GM23338 (cell line): ENCODE results near the gene IL17RB. TPM values are rescaled to one million over a fixed set of nuclear protein-coding genes. Genes with fewer than 3 reads are reported as not detected.

ENCODE experiments used
- EZH2 ChIP-seq: fragments of 200-600 bp; sonication (generic); IDR thresholded peaks from one replicate; pipeline ENCODE4 v1.8.0; 2017; ENCODE audit warnings: antibody characterized with exemption, mild to moderate bottlenecking, low read depth; ENCODE audit not compliant: unreplicated experiment
- JUNB ChIP-seq: IDR thresholded peaks from one replicate; pipeline ENCODE4 v1.6.1; 2016; ENCODE audit warnings: antibody characterized with exemption; ENCODE audit not compliant: unreplicated experiment
- REST ChIP-seq: IDR thresholded peaks from one replicate; pipeline ENCODE4 v1.6.1; 2018; ENCODE audit warnings: antibody characterized with exemption; ENCODE audit not compliant: unreplicated experiment
- STAT1 ChIP-seq: IDR thresholded peaks from one replicate; pipeline ENCODE4 v1.6.1; 2016; ENCODE audit warnings: antibody characterized with exemption; ENCODE audit not compliant: unreplicated experiment
- ZNF331 ChIP-seq: fragments of 250-450 bp; sonication (Bioruptor Pico); IDR thresholded peaks from 2 replicates; pipeline ENCODE4 v1.5.0; 2020; ENCODE audit warnings: low read depth, mild to moderate bottlenecking, moderate library complexity
- polyA plus RNA-seq: library from polyadenylated mRNA; unstranded; fragments of >200 nt; fragmentation: Nextera tagmentation; extraction: Ambion mirVana; gene quantifications from 2 replicates; pipeline ENCODE4 v1.2.1, GENCODE V29; 2016
- total RNA-seq: library from RNA; depleted of rRNA; stranded (reverse); fragments of >200 nt; shearing (Covaris generic); gene quantifications from 2 replicates; pipeline ENCODE4 v1.2.3, GENCODE V29; 2014
- TF ChIP-seq, protein P1 (sequence below): fragments of 250-450 bp; sonication (Bioruptor Pico); IDR thresholded peaks from 2 replicates; pipeline ENCODE4 v1.5.0; 2020; ENCODE audit warnings: mild to moderate bottlenecking, moderate library complexity

Gene IL17RB
- total and polyA plus RNA-seq, 2 experiments from 2014 or later, result 5.7 to 6.9 TPM

DNA sequence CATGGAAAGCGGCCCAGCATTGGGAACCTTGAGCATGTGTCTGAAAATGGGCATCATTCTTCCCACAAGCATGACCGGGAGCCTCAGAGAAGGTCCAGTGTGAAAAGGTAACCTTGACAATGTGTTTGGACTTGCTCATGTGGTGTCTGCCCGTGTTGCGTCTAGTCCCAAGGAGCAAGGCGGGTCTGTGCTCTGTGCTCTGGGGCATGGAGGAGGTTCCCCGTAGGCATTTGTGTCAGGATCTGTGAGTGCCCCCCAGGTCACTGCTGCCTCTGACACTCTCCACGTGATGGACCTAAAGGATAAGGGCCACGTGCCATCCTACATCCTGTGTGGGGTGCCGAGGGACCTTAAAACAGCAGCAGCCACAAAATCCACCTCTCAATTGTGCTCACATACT lies 45.0 kb upstream of the IL17RB start (continued):
- TF ChIP-seq REST (no peak), EZH2 (no peak), JUNB (no peak), ZNF331 (CRISPR knock-in tag) (no peak), STAT1 (no peak)
- TF ChIP-seq, protein P1, sequence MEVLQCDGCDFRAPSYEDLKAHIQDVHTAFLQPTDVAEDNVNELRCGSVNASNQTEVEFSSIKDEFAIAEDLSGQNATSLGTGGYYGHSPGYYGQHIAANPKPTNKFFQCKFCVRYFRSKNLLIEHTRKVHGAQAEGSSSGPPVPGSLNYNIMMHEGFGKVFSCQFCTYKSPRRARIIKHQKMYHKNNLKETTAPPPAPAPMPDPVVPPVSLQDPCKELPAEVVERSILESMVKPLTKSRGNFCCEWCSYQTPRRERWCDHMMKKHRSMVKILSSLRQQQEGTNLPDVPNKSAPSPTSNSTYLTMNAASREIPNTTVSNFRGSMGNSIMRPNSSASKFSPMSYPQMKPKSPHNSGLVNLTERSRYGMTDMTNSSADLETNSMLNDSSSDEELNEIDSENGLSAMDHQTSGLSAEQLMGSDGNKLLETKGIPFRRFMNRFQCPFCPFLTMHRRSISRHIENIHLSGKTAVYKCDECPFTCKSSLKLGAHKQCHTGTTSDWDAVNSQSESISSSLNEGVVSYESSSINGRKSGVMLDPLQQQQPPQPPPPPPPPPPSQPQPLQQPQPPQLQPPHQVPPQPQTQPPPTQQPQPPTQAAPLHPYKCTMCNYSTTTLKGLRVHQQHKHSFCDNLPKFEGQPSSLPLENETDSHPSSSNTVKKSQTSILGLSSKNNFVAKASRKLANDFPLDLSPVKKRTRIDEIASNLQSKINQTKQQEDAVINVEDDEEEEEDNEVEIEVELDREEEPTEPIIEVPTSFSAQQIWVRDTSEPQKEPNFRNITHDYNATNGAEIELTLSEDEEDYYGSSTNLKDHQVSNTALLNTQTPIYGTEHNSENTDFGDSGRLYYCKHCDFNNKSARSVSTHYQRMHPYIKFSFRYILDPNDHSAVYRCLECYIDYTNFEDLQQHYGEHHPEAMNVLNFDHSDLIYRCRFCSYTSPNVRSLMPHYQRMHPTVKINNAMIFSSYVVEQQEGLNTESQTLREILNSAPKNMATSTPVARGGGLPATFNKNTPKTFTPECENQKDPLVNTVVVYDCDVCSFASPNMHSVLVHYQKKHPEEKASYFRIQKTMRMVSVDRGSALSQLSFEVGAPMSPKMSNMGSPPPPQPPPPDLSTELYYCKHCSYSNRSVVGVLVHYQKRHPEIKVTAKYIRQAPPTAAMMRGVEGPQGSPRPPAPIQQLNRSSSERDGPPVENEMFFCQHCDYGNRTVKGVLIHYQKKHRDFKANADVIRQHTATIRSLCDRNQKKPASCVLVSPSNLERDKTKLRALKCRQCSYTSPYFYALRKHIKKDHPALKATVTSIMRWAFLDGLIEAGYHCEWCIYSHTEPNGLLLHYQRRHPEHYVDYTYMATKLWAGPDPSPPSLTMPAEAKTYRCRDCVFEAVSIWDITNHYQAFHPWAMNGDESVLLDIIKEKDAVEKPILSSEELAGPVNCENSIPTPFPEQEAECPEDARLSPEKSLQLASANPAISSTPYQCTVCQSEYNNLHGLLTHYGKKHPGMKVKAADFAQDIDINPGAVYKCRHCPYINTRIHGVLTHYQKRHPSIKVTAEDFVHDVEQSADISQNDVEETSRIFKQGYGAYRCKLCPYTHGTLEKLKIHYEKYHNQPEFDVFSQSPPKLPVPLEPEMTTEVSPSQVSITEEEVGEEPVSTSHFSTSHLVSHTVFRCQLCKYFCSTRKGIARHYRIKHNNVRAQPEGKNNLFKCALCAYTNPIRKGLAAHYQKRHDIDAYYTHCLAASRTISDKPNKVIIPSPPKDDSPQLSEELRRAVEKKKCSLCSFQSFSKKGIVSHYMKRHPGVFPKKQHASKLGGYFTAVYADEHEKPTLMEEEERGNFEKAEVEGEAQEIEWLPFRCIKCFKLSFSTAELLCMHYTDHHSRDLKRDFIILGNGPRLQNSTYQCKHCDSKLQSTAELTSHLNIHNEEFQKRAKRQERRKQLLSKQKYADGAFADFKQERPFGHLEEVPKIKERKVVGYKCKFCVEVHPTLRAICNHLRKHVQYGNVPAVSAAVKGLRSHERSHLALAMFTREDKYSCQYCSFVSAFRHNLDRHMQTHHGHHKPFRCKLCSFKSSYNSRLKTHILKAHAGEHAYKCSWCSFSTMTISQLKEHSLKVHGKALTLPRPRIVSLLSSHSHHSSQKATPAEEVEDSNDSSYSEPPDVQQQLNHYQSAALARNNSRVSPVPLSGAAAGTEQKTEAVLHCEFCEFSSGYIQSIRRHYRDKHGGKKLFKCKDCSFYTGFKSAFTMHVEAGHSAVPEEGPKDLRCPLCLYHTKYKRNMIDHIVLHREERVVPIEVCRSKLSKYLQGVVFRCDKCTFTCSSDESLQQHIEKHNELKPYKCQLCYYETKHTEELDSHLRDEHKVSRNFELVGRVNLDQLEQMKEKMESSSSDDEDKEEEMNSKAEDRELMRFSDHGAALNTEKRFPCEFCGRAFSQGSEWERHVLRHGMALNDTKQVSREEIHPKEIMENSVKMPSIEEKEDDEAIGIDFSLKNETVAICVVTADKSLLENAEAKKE (CRISPR knock-in tag), result no peak
